Measurements from ENCODE around the gene MYO16. TPM values are rescaled to one million over a fixed set of nuclear protein-coding genes. Genes with fewer than 3 reads are reported as not detected.

Gene MYO16
- polyA plus RNA-seq, 2 of the 4 experiments (the other 2 are of a cell fraction) = 0.03 to 0.06 TPM

GRCh38 chr13:108983273-108983672 lies 353.9 kb downstream of the MYO16 start:
- Histone ChIP-seq H3K4me3 (no peak overlapping the region), H3K4me1 (no peaks in the 10 kb centered on the region), H3K27ac (no peak overlapping the region), H3K4me2 (no peak overlapping the region), H3K9me3 (no peaks in the 10 kb centered on the region)
- ChIA-PET POLR2A (no interaction called here), CTCF (no interaction called here)
- FAIRE-seq (no peak), ATAC-seq (no peak), DNase-seq (ENCODE audit: low read depth in 1 of 2, low spot score in 1 of 2) (no peak)
- TF ChIP-seq MYC (IDR thresholded peaks at IDR 0.05; ENCODE audit: borderline replicate concordance, low read length) (no peak), HOXB5 (CRISPR knock-in tag; IDR thresholded peaks at IDR 0.05) (no peak), ESRRA (IDR thresholded peaks at IDR 0.05; ENCODE audit: borderline replicate concordance, low read length) (no peak), REST (IDR thresholded peaks at IDR 0.05) (no peak), SMC3 (IDR thresholded peaks at IDR 0.05) (no peak), E2F6 (IDR thresholded peaks at IDR 0.05; ENCODE audit: borderline replicate concordance, low read depth) (no peak), ZSCAN20 (CRISPR knock-in tag; IDR thresholded peaks at IDR 0.05) (no peak), SREBF2 (IDR thresholded peaks at IDR 0.05) (no peak), EHF (CRISPR knock-in tag; IDR thresholded peaks at IDR 0.05) (no peak), POLR2AphosphoS2 (conservative IDR thresholded peaks at IDR 0.05; ENCODE audit: low read length) (no peak)
- WGBS (ENCODE audit: missing lambda C conversion rate) = 84% methylated on average over 6 of the region's 6 CpGs

- no peak for DNase-seq (ENCODE audit: low read depth in 1 of 2, low spot score in 1 of 2)
- no peak for TF ChIP-seq JUNB (IDR thresholded peaks at IDR 0.05)
- no peak for TF ChIP-seq CBX8 (IDR thresholded peaks at IDR 0.05)
- TF ChIP-seq SMC3 (IDR thresholded peaks at IDR 0.05) = no peak
- TF ChIP-seq KDM5A (IDR thresholded peaks at IDR 0.05) = no peak
- no peak for TF ChIP-seq BHLHE40 (IDR thresholded peaks at IDR 0.05; ENCODE audit: low read depth, low read length)
- TF ChIP-seq FOSB (CRISPR knock-in tag; IDR thresholded peaks at IDR 0.05) = no peak
- TF ChIP-seq ZFP36 (IDR thresholded peaks at IDR 0.05; ENCODE audit: borderline replicate concordance, partially characterized antibody) = no peak
- TF ChIP-seq CTCF (IDR thresholded peaks at IDR 0.05) = no peak
- TF ChIP-seq EHF (CRISPR knock-in tag; IDR thresholded peaks at IDR 0.05) = no peak
- CTCF ChIA-PET = no interaction called here
- H3K4me2 ChIP-seq = no peak overlapping the region
- no peaks in the 10 kb centered on the region for H3K4me1 ChIP-seq
- no peak overlapping the region for H3K4me3 ChIP-seq
- ATAC-seq = no peak
- no peak overlapping the region for H3K27ac ChIP-seq
- WGBS (ENCODE audit: missing lambda C conversion rate) = 77% methylated on average over 7 of the region's 7 CpGs
- FAIRE-seq = no peak
- H3K9me3 ChIP-seq = no peaks in the 10 kb centered on the region
- POLR2A ChIA-PET = no interaction called here
Measured at GRCh38 chr13:108984251-108984920, 355.0 kb downstream of the MYO16 start.

- H3K4me2 ChIP-seq = no peak overlapping the region
- WGBS (ENCODE audit: missing lambda C conversion rate) = 81% methylated on average over 10 of the region's 10 CpGs
- no peak overlapping the region for H3K27ac ChIP-seq
- ChIA-PET CTCF (no interaction called here), POLR2A (no interaction called here)
- H3K4me3 ChIP-seq = no peak overlapping the region
- H3K4me1 ChIP-seq = no peaks in the 10 kb centered on the region
- no peaks in the 10 kb centered on the region for H3K9me3 ChIP-seq
- DNase-seq (ENCODE audit: low read depth in 1 of 2, low spot score in 1 of 2) (no peak), FAIRE-seq (no peak), ATAC-seq (no peak)
- no peak for TF ChIP-seq FOSB (CRISPR knock-in tag; IDR thresholded peaks at IDR 0.05)
- no peak for TF ChIP-seq PHF8 (IDR thresholded peaks at IDR 0.05; ENCODE audit: borderline replicate concordance, low read depth)
- TF ChIP-seq POLR2AphosphoS2 (conservative IDR thresholded peaks at IDR 0.05; ENCODE audit: low read length) = no peak
Measured at GRCh38 chr13:108985166-108985565, 355.8 kb downstream of the MYO16 start.
